Measurements from ENCODE around the gene TACC2.
"Not testable (repeated sequence)": the region's sequence is repeated elsewhere in the genome, so short reads cannot be mapped to it uniquely, and the experiment has no call there.

Gene TACC2

GRCh38 chr10:122073508-122073907 is 84.5 kb downstream of the TACC2 start:
- TF ChIP-seq CTCF (IDR thresholded peaks at IDR 0.05; ENCODE audit: insufficient read depth, low read length, missing control alignments): no peak
- ChIA-PET CTCF (interaction anchor here (2.5 kb wide), 1 partner anchor 22 kb away, joined by 7 read pairs; no protein-coding TSS in a partner anchor), POLR2A (no interaction called here)
- DNase-seq (ENCODE audit: low read depth, low spot score): no peak
- no peak overlapping the region for H3K4me3 ChIP-seq (ENCODE audit: low read depth, low read length)

- POLR2A ChIA-PET: interaction anchor here (0.7 kb wide), 1 partner anchor 19 kb away, joined by 3 read pairs; no protein-coding TSS in a partner anchor
- TF ChIP-seq CTCF (IDR thresholded peaks at IDR 0.05; ENCODE audit: insufficient read depth, low read length, missing control alignments): no peak
- H3K4me3 ChIP-seq (ENCODE audit: low read depth, low read length): no peak overlapping the region
- DNase-seq (ENCODE audit: low read depth, low spot score): no peak
- CTCF ChIA-PET: interaction anchor here (0.9 to 2.5 kb wide), 3 partner anchors 23 to 224 kb away, joined by 3 to 7 read pairs (median 3); no protein-coding TSS in a partner anchor
Observed at GRCh38 chr10:122075171-122075570, 86.2 kb downstream of the TACC2 start.

GRCh38 chr10:122075876-122076275 is 86.9 kb downstream of the TACC2 start:
- DNase-seq (ENCODE audit: low read depth, low spot score); POLR2A ChIA-PET; H3K4me3 ChIP-seq (ENCODE audit: low read depth, low read length): not testable (repeated sequence)
- CTCF ChIA-PET: interaction anchor here (0.9 kb wide), 1 partner anchor 24 kb away, joined by 3 read pairs; no protein-coding TSS in a partner anchor

GRCh38 chr10:122077311-122077875 is 88.4 kb downstream of the TACC2 start:
- ChIA-PET POLR2A (no interaction called here), CTCF (no interaction called here)
- DNase-seq (ENCODE audit: low read depth, low spot score): no peak
- no peak overlapping the region for H3K4me3 ChIP-seq (ENCODE audit: low read depth, low read length)
- TF ChIP-seq CTCF (IDR thresholded peaks at IDR 0.05; ENCODE audit: insufficient read depth, low read length, missing control alignments): no peak

GRCh38 chr10:122078326-122078725 is 89.4 kb downstream of the TACC2 start:
- DNase-seq (ENCODE audit: low read depth, low spot score): no peak

GRCh38 chr10:122078965-122079795 is 90.2 kb downstream of the TACC2 start:
- H3K4me3 ChIP-seq (ENCODE audit: low read depth, low read length): no peak overlapping the region
- no peak for TF ChIP-seq CTCF (IDR thresholded peaks at IDR 0.05; ENCODE audit: insufficient read depth, low read length, missing control alignments)
- CTCF ChIA-PET: interaction anchor here (1.0 kb wide), 1 partner anchor 27 kb away, joined by 4 read pairs; no protein-coding TSS in a partner anchor
- no peak for DNase-seq (ENCODE audit: low read depth, low spot score)
- POLR2A ChIA-PET: no interaction called here

More at GRCh38 chr10:122078326-122078725, 89.4 kb downstream of the TACC2 start:
- no peak overlapping the region for H3K4me3 ChIP-seq (ENCODE audit: low read depth, low read length)
- ChIA-PET CTCF (interaction anchor here (1.0 kb wide), 1 partner anchor 27 kb away, joined by 4 read pairs; no protein-coding TSS in a partner anchor), POLR2A (no interaction called here)
- TF ChIP-seq CTCF (IDR thresholded peaks at IDR 0.05; ENCODE audit: insufficient read depth, low read length, missing control alignments): no peak
